Measurements from ENCODE around the gene MAVS.
"Not testable (repeated sequence)": the region's sequence is repeated elsewhere in the genome, so short reads cannot be mapped to it uniquely, and the experiment has no call there.

Gene MAVS

DNA sequence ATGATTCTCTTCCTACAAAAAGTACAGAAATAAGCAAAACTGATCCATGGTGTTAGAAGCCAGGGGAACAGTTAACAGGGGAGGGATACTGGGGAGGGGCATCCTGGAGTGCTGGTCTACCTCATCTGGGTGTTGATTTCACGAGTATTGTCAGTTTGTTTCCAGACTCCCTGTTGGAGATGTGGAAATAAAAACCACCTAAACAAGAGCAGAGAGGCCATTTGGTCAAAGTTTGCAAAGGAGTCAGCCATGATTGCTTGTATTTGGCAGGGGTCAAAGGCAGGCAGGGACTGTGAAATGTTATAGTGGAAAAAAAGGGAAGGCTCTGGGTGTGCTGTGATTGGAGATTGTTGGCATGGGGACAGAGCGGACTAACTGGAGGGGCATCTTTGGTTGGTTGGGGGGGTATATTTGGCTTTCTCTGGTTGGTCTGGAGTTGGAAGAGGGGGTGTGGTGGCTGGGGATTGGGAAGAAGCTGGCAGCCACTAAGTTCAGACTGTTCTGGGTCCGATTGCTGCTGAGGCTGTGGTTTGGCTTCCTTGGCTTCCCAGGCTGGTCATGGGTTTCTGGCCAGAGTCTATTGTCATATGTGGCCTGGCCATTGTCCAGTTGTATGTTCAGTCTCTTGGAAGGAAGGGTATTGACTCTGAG lies 27.7 kb downstream of the MAVS start:
- no peak for ATAC-seq (ENCODE audit: low read depth)
- Mint-ChIP-seq H3K4me1 (peaks cover 12% of the 10 kb centered on the region), H3K36me3 (peaks cover 16% of the 10 kb centered on the region), H3K27ac (no peak overlapping the region), H3K27me3 (no peaks in the 10 kb centered on the region), H3K4me3 (no peak overlapping the region), H3K9me3 (no peaks in the 10 kb centered on the region)
- no peak for DNase-seq (ENCODE audit: low spot score in 2 of 2)

DNA sequence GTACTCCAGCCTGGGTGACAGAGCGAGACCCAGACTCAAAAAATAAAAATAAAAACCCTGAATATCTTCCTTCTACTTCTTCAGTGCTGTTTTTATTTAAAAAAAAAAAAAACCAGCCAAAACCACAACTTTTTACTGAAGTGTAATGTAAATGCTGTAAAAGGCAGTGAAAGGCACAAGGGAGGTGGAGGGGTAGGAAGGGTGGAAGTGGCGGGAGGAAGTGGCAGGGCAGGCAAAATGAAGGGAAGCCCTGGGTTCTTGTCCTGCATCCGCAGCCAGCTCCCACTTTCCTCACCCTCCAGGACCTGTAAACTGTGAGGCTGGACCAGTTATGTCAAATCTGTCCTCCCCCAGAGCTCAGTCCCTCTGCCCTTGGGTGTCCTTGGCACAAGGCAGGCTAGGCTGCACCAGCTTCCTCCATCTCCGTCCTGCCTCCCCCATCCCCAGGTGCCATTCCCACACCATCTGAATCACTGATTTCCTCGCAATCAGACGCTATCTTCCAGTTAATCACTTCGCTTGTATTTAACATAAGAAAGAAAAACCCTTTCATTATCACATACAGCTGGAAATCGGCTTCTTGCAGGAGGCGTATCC lies 28.8 kb downstream of the MAVS start:
- H3K9me3 Mint-ChIP-seq: no peaks in the 10 kb centered on the region
- peaks cover 16% of the 10 kb centered on the region for H3K36me3 Mint-ChIP-seq
- no peak for DNase-seq (ENCODE audit: low spot score in 2 of 2)
- H3K4me3 Mint-ChIP-seq: no peak overlapping the region
- H3K4me1 Mint-ChIP-seq: peaks cover 12% of the 10 kb centered on the region
- peak overlapping the region; percentile 2 for H3K27ac Mint-ChIP-seq
- no peak for ATAC-seq (ENCODE audit: low read depth)
- no peaks in the 10 kb centered on the region for H3K27me3 Mint-ChIP-seq

DNA sequence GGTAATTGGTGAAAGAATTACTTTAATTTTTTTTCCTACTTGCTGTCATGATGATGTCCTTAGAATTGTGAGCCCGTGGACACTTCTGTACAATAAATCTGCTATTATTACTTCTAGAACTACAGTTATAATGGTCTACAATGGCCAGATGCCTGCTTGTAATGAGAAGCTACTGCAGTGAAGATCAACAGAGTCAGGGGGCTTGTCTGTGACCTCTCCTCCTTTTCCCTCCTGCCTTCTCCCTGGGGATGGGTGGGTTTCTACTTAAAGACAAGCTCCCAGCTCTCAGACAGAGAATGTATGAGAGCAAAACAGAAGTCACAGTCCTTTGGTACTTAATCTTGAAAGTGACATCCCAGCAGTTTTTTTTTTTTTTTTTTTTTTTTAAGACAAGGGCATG lies 29.4 kb downstream of the MAVS start:
- Mint-ChIP-seq H3K27ac (peak overlapping the region; percentile 2), H3K36me3 (peaks cover 16% of the 10 kb centered on the region), H3K9me3 (no peaks in the 10 kb centered on the region), H3K4me3 (no peak overlapping the region), H3K27me3 (no peaks in the 10 kb centered on the region), H3K4me1 (peaks cover 12% of the 10 kb centered on the region)
- no peak for ATAC-seq (ENCODE audit: low read depth)
- no peak for DNase-seq (ENCODE audit: low spot score in 2 of 2)

DNA sequence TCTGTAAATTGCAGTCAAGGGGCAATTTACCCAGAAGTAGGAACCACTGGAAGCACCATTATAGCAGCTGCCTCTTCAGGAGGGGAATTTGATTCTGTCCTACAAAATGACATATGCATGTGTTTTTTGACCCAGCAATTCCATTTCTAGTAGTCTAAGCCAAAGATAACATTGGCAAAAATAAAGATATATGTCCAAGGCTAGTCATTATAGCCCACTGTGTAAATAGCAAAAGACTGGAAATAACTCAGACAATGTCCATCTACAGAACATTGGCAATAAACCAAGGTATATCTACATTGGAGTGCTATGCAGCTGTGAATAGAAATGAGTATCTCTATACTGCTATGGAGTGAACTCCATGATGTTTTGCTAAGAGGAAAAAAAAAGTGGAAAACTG lies 30.0 kb downstream of the MAVS start:
- Mint-ChIP-seq H3K27ac (no peak overlapping the region), H3K27me3 (no peaks in the 10 kb centered on the region), H3K9me3 (no peaks in the 10 kb centered on the region), H3K36me3 (peaks cover 16% of the 10 kb centered on the region), H3K4me3 (no peak overlapping the region), H3K4me1 (peaks cover 12% of the 10 kb centered on the region)
- ATAC-seq (ENCODE audit: low read depth) (no peak), DNase-seq (ENCODE audit: low spot score in 2 of 2) (no peak)

DNA sequence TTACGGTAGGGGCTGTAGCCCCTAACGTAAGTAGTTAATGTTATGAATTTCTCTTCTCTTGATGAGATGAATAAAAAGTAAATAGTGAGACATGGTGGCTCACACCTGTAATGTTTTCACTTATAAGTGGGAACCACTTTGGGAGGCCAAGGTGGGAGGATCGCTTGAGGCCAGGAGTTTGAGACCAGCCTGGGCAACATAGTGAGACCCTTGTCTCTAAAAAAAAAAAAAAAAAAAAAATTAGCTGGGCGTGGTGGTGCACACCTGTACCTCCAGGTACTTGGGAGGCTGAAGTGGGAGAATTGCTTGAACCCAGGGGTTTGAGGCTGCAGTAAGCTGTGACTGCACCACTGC lies 32.3 kb downstream of the MAVS start:
- not testable (repeated sequence) for H3K9me3 Mint-ChIP-seq; H3K4me3 Mint-ChIP-seq; H3K27ac Mint-ChIP-seq; H3K27me3 Mint-ChIP-seq; ATAC-seq (ENCODE audit: low read depth); H3K4me1 Mint-ChIP-seq; DNase-seq (ENCODE audit: low spot score in 2 of 2)
- H3K36me3 Mint-ChIP-seq: peaks cover 11% of the 10 kb centered on the region

DNA sequence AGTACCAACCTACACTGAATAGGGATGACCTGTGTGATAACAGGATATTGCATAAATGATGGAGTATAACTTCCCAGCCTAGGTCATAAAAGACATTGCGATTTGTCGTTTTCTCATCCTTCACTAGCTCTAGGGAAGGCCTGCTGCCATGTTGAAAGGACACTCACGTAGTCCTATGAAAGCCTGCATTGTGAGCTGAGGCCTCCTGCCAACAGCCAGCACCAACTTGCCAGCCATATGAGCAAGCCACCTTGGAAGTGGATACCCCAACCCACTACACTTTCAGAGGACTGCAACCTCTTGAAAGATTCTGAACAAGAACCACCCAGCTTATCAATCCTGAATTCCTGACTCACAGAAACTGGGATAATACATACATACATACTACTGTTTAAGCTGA lies 39.1 kb downstream of the MAVS start:
- H3K9me3 Mint-ChIP-seq: no peaks in the 10 kb centered on the region
- peaks cover 14% of the 10 kb centered on the region for H3K4me1 Mint-ChIP-seq
- no peak overlapping the region for H3K4me3 Mint-ChIP-seq
- H3K27me3 Mint-ChIP-seq: no peaks in the 10 kb centered on the region
- no peak overlapping the region for H3K27ac Mint-ChIP-seq
- H3K36me3 Mint-ChIP-seq: peaks cover 3% of the 10 kb centered on the region
- ATAC-seq (ENCODE audit: low read depth) (no peak), DNase-seq (ENCODE audit: low spot score in 2 of 2) (no peak)

DNA sequence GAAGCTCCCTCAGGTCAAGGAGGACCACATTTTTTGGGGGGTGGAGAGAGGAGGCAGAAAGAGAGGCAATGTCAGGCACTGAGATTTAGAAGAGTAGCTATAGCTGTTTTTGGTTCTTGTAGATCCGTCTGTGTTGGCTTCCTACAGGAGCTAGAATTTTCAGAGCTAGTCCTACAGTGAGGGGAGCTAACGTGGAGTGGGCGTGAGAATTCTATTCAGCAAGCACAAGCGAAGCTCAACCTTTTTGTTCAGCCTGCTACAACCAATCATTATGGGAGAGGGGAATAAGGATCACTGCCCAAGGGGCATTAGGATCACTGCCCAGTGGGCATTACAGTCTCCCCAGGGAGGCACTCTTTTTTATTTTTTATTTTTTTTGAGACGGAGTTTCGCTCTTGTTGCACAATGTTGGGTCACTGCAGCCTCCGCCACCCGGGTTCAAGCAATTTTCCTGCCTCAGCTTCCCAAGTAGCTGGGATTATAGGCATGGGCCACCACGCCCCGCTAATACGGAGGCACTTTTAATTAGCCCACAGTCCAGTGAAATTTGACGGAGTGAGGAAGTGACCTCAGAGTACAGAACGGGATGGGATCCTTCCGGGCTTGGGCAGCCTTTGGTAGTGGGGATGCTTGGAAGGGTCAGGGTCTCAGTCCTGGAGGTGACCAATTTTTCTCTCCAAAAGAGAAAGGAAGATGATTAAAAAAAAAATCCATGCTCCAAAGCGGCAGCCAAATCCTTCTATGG lies 41.4 kb downstream of the MAVS start:
- Mint-ChIP-seq H3K4me3 (peak overlapping the region; percentile 88), H3K27me3 (no peaks in the 10 kb centered on the region), H3K27ac (peak overlapping the region; percentile 85), H3K4me1 (peaks cover 29% of the 10 kb centered on the region), H3K9me3 (no peaks in the 10 kb centered on the region), H3K36me3 (no peaks in the 10 kb centered on the region)
- ATAC-seq (ENCODE audit: low read depth) (no peak), DNase-seq (ENCODE audit: low spot score in 2 of 2) (no peak)

DNA sequence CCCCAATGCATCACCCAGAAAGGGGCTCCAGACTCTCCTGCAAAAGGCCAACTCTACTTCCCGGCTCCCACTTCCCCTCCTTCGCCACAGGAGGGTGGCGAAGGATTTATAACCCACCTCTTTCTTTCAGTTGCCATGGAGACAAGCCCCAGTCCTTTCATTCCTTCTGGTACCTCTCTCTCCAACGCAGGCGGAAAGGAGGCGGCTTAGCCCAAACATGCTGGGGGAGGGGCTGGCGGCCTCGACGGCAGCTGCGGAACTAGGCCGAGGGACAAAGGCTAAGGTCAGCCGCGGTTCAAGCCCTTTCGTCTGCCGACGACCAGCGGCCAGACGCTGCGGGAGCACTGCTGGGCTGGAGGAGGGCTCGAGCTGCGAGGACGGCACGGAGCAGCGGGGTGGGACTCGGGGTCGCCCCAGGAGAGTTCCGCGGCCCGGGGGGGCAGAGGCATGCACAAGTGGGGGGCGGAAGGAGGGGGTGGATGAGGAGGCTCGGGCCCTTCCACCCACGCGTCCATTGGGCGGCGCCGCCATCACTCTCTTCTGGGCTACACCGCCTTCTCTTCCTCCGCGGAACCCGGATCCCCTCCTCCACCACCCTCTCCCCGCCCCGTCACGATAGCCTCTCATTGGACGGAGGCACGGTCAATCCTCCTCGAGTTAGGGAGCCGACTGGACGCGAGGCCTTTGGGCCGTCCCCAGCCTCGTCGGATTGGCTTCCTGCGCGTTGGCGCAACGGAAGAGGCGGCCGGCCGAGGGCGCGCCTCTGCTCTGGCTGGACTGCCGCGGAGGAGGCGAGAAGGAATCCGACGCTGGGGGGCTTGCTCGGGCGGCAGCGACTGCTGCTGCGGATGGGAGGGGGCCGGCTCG lies 42.2 kb downstream of the MAVS start, which contains the start of gene PANK2:
Gene PANK2, plus strand, starts transcription at position 766 of the 867 bp plus-strand sequence.
- peaks cover 36% of the 10 kb centered on the region for H3K4me1 Mint-ChIP-seq
- ATAC-seq (ENCODE audit: low read depth): peak; percentile 94
- DNase-seq (ENCODE audit: low spot score in 2 of 2): peak; percentile 93 to 96

DNA sequence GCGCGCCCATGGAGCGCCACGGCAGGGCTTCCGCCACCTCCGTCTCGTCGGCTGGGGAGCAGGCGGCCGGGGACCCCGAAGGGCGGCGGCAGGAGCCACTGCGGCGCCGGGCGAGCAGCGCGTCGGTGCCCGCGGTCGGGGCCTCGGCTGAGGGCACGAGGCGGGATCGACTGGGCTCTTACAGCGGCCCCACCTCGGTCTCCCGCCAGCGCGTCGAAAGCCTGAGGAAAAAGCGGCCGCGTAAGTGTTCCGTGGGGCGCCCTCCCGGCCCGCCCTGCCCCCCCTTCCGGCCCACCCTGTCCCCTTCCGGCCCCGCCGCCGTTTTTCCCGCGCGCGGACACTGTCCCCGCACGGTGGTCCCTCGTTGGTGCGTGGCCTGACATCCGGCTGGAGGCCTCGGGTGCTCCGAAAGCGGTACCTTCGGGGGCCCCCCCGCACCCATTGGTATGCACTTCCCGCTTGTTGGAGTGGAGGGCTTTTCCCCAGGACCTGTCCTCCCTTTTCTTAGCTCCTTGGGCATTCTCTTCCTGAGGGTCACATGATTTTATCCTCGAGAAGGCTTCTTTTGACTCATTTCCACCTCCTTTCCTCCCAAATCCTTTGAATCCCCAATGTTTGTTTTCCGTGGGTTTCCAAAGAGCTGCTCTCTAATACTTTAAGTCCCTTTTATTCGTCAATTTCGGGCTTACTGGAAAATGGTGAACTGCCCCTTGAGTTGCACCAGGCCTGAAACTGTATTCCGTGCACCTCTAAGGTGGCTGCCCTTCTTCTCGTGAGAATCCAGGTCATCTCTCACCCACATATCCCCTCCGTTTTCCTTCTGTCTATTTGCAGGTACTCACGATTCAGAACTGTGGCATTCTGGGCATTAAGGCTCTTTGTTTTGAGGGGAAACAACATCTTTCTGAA lies 43.1 kb downstream of the MAVS start:
- Mint-ChIP-seq H3K4me3 (peak overlapping the region; percentile 99), H3K36me3 (peaks cover 5% of the 10 kb centered on the region), H3K27me3 (no peaks in the 10 kb centered on the region), H3K4me1 (peaks cover 37% of the 10 kb centered on the region), H3K27ac (peak overlapping the region; percentile 94), H3K9me3 (no peaks in the 10 kb centered on the region)
- DNase-seq (ENCODE audit: low spot score in 2 of 2): no peak
- ATAC-seq (ENCODE audit: low read depth): no peak

More for the DNA sequence above, 42.2 kb downstream of the MAVS start, which contains the start of gene PANK2:
- no peaks in the 10 kb centered on the region for H3K9me3 Mint-ChIP-seq
- H3K27me3 Mint-ChIP-seq: no peaks in the 10 kb centered on the region
- peak within 1 kb of the TSS; percentile 99 for H3K4me3 Mint-ChIP-seq
- peak within 1 kb of the TSS; percentile 94 for H3K27ac Mint-ChIP-seq
- peaks cover 3% of the 10 kb centered on the region for H3K36me3 Mint-ChIP-seq

DNA sequence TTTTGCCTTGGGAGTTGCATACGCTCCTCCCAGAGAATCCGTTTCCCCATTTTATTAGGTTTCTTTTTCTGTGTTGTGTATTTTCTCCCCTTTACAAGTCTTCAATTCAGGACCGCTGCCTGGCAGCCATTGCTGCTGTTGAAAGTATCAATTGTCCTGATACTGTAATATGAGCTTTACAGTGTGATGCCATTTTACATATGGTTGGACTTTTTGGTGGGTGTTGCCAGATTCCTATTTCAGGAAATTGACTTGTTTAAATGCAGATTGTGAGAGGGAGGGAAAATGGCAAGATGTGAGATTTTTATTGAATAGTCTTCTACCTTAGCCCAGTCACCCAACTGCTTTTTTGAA lies 43.7 kb downstream of the MAVS start:
- DNase-seq (ENCODE audit: low spot score in 2 of 2): no peak
- ATAC-seq (ENCODE audit: low read depth): no peak

DNA sequence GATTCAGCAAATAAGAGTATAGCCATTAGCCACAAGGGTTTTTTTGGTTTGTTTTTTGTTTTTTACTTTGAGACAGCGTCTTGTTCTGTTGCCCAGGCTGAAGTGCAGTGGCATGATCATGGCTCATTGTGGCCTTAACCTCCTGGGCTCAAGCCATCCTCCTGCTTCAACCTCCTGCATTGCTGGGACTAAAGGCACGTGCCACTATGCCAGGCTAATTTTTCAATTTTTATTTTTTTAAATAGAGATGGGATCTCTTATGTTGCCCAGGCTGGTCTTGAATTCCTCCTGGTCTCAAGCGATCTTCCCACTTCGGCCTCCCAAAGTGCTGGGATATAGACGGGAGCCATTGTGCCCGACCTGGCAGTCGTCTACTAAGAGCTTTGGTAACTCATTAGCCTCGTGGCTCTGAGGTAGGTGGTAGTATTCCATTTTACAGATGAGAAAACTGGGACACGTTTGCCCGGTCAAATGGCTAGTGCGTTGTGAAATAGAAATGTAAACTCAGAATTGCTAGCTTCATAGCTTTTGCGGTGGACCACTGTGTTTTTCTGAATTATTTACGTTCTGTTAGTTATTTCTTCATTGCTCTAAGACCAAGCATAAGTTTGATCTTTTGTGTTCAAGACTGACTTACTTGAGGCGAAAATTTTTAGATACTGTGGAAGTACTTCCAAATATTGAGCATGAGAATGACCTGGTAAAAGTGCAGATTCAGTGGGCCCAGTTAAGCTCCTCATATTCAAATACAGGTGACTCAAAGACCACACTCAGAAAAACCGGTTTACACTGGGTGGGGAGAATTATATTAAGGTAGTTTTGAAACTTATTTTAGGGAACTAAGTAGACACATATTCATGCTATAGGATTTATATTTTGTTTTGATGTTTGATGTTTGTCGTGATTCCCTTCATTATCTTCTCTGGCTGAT lies 44.6 kb downstream of the MAVS start:
- peak overlapping the region; percentile 99 for H3K4me3 Mint-ChIP-seq
- DNase-seq (ENCODE audit: low spot score in 2 of 2): no peak
- peak overlapping the region; percentile 94 for H3K27ac Mint-ChIP-seq
- peaks cover 40% of the 10 kb centered on the region for H3K4me1 Mint-ChIP-seq
- peak; percentile 11 for ATAC-seq (ENCODE audit: low read depth)
- no peaks in the 10 kb centered on the region for H3K9me3 Mint-ChIP-seq
- no peaks in the 10 kb centered on the region for H3K27me3 Mint-ChIP-seq
- H3K36me3 Mint-ChIP-seq: peaks cover 6% of the 10 kb centered on the region

More for the DNA sequence above, 43.7 kb downstream of the MAVS start:
- Mint-ChIP-seq H3K27ac (peak overlapping the region; percentile 94), H3K36me3 (peaks cover 6% of the 10 kb centered on the region), H3K4me3 (peak overlapping the region; percentile 99), H3K4me1 (peaks cover 40% of the 10 kb centered on the region), H3K27me3 (no peaks in the 10 kb centered on the region), H3K9me3 (no peaks in the 10 kb centered on the region)

DNA sequence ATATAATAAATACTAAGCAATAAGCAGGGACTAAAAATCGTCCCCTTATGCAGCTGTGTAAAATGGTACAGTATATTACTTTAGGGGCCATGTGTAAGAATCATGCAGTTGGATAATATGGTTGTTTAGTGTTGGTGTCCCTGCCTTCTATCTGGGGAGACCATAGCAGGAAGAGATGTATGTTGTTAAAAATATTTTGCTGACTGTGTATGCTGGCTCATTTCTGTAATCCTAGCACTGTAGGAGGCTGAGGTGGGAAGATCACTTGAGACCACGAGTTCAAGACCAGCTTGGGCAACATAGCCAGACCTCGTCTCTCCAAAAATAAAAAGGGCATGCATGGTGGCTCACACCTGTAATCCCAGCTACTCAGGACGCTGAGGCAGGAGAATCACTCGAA lies 48.2 kb downstream of the MAVS start:
- Mint-ChIP-seq H3K9me3 (no peaks in the 10 kb centered on the region), H3K4me1 (peaks cover 50% of the 10 kb centered on the region), H3K27ac (no peak overlapping the region), H3K4me3 (peak overlapping the region; percentile 21), H3K27me3 (no peaks in the 10 kb centered on the region), H3K36me3 (peaks cover 11% of the 10 kb centered on the region)
- ATAC-seq (ENCODE audit: low read depth) (no peak), DNase-seq (ENCODE audit: low spot score in 2 of 2) (no peak)
